ENCODE data around the gene ARID5A.

ARID5A gene

DNA sequence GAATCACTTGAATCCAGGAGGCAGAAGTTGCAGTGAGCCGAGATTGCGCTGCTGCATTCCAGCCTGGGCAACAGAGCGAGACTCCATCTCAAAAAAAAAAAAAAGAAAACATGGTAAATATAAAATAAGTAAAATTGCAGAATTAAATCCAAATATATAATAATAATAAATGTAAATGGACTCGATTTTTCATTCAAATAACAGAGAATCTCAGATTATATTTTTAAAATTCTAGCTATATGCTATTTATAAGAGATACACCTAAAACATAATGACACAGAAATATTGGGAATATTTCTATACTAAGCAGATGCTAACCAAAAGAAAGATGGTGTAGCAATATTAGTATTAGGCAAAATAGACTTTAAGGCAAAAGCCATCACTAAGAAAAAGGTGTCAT, 16.3 kb upstream of the ARID5A start:
- Mint-ChIP-seq H3K9me3 (peaks cover 22% of the 10 kb centered on the region), H3K4me3 (no peak overlapping the region)

DNA sequence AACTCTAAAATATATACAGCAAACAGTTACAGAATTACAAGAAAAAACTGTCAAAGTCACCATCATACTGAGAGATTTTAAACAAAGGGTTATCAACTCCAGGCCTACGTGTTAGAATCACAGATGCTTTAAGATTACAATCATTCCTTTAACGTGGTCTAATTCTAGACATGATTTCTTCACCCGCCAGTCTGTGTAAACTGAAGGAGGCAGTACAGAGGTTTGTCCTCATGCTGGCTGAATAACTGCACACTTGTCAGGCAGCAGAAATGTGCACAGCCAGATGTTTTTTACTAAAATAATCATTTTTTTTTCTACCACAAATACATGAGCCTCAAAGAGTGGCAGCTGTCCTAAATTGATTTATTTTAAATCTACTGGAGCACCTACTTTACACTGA, 15.9 kb upstream of the ARID5A start:
- Mint-ChIP-seq H3K27me3 (ENCODE audit: low read depth) (peaks cover 7% of the 10 kb centered on the region), H3K9me3 (peaks cover 22% of the 10 kb centered on the region), H3K4me1 (peaks cover 14% of the 10 kb centered on the region), H3K27ac (no peak overlapping the region), H3K36me3 (ENCODE audit: low read depth) (no peaks in the 10 kb centered on the region), H3K4me3 (no peak overlapping the region)
- TF ChIP-seq, protein P1, sequence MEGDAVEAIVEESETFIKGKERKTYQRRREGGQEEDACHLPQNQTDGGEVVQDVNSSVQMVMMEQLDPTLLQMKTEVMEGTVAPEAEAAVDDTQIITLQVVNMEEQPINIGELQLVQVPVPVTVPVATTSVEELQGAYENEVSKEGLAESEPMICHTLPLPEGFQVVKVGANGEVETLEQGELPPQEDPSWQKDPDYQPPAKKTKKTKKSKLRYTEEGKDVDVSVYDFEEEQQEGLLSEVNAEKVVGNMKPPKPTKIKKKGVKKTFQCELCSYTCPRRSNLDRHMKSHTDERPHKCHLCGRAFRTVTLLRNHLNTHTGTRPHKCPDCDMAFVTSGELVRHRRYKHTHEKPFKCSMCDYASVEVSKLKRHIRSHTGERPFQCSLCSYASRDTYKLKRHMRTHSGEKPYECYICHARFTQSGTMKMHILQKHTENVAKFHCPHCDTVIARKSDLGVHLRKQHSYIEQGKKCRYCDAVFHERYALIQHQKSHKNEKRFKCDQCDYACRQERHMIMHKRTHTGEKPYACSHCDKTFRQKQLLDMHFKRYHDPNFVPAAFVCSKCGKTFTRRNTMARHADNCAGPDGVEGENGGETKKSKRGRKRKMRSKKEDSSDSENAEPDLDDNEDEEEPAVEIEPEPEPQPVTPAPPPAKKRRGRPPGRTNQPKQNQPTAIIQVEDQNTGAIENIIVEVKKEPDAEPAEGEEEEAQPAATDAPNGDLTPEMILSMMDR (IDR thresholded peaks at IDR 0.05; ENCODE audit: unreplicated experiment in 3 of 3): no peak

More for the DNA sequence above, 16.3 kb upstream of the ARID5A start:
- TF ChIP-seq, protein P1 (IDR thresholded peaks at IDR 0.05; ENCODE audit: unreplicated experiment in 3 of 3): no peak
- peaks cover 14% of the 10 kb centered on the region for H3K4me1 Mint-ChIP-seq
- no peaks in the 10 kb centered on the region for H3K36me3 Mint-ChIP-seq (ENCODE audit: low read depth)
- H3K27me3 Mint-ChIP-seq (ENCODE audit: low read depth): peaks cover 7% of the 10 kb centered on the region
- no peak overlapping the region for H3K27ac Mint-ChIP-seq

DNA sequence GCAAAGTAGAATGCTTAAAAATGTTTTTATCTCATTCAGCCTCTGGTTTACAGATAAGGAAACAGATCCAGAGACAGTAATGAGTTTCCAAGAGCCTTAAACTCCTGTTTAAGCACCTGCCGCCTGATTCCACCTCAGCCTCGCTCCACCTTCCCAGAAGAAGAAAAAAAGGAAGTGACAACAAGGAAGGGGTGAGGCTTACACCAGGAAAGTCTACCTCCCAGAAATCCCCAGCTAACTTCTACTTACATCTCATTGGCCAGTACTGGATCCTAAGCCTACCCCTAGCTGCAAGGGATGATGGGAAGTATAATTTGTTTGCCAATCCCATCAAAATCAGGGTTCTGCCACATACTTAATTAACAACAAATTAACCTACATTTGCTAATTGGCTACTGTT, 15.3 kb upstream of the ARID5A start:
- Mint-ChIP-seq H3K27me3 (ENCODE audit: low read depth) (peaks cover 8% of the 10 kb centered on the region), H3K4me1 (peaks cover 14% of the 10 kb centered on the region), H3K36me3 (ENCODE audit: low read depth) (no peaks in the 10 kb centered on the region), H3K4me3 (no peak overlapping the region), H3K9me3 (peaks cover 18% of the 10 kb centered on the region), H3K27ac (no peak overlapping the region)
- TF ChIP-seq, protein P1 (IDR thresholded peaks at IDR 0.05; ENCODE audit: unreplicated experiment in 3 of 3): no peak

DNA sequence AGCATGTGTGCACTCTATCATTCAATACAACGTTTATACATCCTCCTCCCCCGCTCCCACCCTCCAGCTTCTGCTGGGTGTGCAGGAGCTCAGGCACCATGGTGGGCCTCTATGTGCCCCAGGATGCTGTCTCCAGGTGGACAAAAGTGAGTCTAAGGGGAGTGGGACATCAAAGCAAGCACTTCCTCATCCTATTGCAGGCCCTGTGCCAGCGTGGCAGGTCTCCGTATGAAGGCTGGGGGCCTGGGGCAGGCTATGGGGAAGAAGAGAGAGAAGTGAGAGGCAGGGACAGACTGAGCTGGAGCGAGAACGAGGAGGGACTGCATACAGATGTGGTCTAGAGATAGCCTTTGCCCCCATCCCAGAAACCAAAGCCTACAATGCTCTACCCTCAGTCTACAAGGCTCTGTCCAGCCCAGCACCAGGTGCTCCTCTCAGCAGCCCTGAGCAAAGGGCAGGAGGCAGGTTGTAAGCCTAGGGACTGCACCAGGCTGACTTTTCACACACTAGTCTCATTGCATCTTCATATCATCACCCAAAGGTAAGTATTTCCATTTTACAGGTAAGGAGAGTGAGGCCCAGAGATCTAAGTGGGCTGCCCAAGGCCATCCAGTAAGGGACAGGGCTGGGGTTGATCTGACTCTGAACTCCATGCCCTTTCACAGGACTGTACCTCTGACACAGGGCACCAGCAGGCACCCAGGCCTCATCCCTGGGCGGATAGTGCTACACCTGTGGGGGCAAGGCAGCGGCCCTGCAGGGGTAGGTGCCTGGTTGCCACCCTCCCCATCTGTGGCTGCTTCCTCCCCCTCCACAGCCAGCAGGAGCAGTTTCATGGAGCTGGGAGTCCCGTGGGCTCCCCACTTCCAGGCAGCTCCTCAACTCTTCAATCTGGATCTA, 14.0 kb upstream of the ARID5A start:
- TF ChIP-seq, protein P1 (IDR thresholded peaks at IDR 0.05; ENCODE audit: unreplicated experiment in 3 of 3): no peak
- no peak overlapping the region for H3K4me3 Mint-ChIP-seq
- H3K27me3 Mint-ChIP-seq (ENCODE audit: low read depth): peaks cover 10% of the 10 kb centered on the region
- peaks cover 7% of the 10 kb centered on the region for H3K9me3 Mint-ChIP-seq
- no peaks in the 10 kb centered on the region for H3K36me3 Mint-ChIP-seq (ENCODE audit: low read depth)
- peak overlapping the region in 2 of 3 experiments; percentile 36 to 47 for H3K27ac Mint-ChIP-seq
- peaks cover 20% of the 10 kb centered on the region for H3K4me1 Mint-ChIP-seq

DNA sequence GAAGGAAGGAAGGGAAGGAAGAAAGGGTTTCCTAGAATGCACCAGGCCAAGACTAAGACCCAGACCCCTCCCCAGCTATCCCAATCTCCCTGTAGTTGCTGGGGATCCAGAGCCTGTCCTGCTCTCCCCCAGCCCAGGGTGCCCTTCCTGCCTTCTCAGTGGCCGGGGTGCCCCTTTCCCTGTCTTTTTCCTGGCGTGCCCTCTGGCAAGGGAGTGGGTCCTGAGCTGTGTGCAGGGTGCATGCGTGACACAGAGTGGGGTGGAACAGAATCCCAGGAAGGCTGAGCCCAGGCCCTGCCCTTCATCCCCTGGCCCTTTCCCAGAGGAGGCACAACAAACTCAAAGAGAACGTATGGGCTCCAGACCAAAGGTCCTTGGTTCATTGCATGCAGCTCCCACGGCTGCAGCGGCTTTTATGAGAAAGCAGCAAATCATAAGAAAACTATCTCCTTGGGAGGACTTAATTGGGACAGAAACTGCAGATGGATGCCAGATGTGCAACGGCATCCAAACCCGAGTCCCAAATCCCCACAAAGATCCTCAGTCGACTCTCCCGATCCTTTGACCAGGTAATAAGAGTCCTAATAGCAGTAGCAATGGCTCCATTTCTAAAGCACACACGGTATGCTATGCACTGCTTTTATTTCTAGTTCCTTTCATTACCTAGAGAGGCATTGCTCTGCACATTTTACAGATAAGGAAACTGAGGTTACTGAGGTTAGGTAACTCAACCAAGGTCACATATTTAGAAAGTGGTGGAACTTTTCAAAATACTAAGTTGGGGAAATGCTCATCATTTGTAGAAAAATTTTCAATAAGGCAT, 12.7 kb upstream of the ARID5A start:
- H3K27ac Mint-ChIP-seq: peak overlapping the region; percentile 84 to 94 (median 92)

More for the DNA sequence above, 12.7 kb upstream of the ARID5A start:
- H3K4me3 Mint-ChIP-seq: peak overlapping the region in 2 of 3 experiments; percentile 12 to 13
- peaks cover 10% of the 10 kb centered on the region for H3K27me3 Mint-ChIP-seq (ENCODE audit: low read depth)
- H3K9me3 Mint-ChIP-seq: no peaks in the 10 kb centered on the region
- no peaks in the 10 kb centered on the region for H3K36me3 Mint-ChIP-seq (ENCODE audit: low read depth)
- TF ChIP-seq, protein P1 (IDR thresholded peaks at IDR 0.05; ENCODE audit: unreplicated experiment in 3 of 3): no peak
- H3K4me1 Mint-ChIP-seq: peaks cover 31% of the 10 kb centered on the region
